Fibroblast of villous mesenchyme (primary cell): ENCODE measurements around the gene DUOX1. TPM values are rescaled to one million over a fixed set of nuclear protein-coding genes. Genes with fewer than 3 reads are reported as not detected.

Experiments used
- DNase-seq: peaks from one replicate; pipeline ENCODE4 v3.0.0-alpha.2; 2010; ENCODE audit warnings: low read depth
- H3K4me3 ChIP-seq: 2 replicates; pipeline ENCODE4 v1.5.1; 2011; ENCODE audit warnings: low read depth, mild to moderate bottlenecking, low read length
- total RNA-seq: library from RNA; depleted of rRNA; stranded (reverse); fragments of >200 nt; gene quantifications from 2 replicates; pipeline ENCODE4 v1.2.3, GENCODE V29; 2012
- TF ChIP-seq, protein P1 (sequence below): IDR thresholded peaks from 2 replicates; pipeline ENCODE4 v1.5.1; 2012; ENCODE audit warnings: low read depth, mild to moderate bottlenecking, low read length; ENCODE audit not compliant: insufficient read depth

DUOX1 gene
- total RNA-seq, 1 donor = not detected

DNA sequence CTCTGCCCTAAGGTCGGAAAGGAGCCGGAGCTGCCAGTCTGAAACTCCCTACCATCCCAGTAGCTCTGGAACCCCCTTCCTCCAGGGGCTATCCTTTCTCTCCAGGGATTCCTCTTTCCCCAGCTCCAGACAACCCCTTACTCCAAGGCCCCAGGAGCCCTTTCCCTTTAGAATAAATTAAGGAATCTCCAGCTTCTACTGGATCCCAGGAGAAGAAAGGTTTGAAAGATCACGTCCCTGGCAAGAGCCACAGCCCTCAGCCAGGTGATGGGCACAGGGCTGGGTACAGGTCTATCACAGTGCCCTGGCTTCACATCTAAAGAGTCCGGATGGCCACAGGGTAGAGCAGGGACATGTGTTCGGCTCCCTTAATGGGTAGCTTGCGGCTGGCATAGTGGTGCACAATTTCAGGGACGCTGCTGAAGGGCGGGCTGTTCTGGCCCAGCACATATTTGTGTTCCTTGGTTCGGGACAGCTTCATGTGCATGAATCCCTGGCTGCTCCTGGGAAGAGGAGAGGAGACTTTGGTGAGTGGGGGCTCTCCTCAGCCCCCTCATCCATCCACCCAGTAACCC lies 37.9 kb downstream of the DUOX1 start:
- TF ChIP-seq, protein P1, sequence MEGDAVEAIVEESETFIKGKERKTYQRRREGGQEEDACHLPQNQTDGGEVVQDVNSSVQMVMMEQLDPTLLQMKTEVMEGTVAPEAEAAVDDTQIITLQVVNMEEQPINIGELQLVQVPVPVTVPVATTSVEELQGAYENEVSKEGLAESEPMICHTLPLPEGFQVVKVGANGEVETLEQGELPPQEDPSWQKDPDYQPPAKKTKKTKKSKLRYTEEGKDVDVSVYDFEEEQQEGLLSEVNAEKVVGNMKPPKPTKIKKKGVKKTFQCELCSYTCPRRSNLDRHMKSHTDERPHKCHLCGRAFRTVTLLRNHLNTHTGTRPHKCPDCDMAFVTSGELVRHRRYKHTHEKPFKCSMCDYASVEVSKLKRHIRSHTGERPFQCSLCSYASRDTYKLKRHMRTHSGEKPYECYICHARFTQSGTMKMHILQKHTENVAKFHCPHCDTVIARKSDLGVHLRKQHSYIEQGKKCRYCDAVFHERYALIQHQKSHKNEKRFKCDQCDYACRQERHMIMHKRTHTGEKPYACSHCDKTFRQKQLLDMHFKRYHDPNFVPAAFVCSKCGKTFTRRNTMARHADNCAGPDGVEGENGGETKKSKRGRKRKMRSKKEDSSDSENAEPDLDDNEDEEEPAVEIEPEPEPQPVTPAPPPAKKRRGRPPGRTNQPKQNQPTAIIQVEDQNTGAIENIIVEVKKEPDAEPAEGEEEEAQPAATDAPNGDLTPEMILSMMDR = no peak
- DNase-seq = no peak
- peak overlapping the region; percentile 74 for H3K4me3 ChIP-seq

DNA sequence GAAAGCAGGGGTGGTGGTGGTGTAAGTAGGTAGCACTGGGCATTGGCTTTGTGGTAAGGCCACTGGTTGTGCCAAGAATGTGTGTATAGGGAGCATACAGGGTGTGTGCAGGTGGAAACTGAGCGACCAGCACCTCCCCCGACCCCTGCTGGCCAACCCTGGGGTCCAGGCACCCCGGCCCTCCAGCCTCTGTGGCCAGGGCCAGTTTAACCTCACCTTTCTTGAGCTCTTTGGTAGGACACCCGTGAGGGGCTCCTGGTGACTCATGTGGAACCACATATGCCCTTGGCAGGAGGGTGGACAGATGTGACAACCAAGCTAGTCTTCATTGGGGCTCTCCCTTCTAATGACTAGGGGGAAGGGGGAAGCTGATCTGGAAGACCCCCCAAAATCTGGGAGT lies 38.5 kb downstream of the DUOX1 start:
- no peak overlapping the region for H3K4me3 ChIP-seq
- no peak for DNase-seq
- TF ChIP-seq, protein P1 = no peak

DNA sequence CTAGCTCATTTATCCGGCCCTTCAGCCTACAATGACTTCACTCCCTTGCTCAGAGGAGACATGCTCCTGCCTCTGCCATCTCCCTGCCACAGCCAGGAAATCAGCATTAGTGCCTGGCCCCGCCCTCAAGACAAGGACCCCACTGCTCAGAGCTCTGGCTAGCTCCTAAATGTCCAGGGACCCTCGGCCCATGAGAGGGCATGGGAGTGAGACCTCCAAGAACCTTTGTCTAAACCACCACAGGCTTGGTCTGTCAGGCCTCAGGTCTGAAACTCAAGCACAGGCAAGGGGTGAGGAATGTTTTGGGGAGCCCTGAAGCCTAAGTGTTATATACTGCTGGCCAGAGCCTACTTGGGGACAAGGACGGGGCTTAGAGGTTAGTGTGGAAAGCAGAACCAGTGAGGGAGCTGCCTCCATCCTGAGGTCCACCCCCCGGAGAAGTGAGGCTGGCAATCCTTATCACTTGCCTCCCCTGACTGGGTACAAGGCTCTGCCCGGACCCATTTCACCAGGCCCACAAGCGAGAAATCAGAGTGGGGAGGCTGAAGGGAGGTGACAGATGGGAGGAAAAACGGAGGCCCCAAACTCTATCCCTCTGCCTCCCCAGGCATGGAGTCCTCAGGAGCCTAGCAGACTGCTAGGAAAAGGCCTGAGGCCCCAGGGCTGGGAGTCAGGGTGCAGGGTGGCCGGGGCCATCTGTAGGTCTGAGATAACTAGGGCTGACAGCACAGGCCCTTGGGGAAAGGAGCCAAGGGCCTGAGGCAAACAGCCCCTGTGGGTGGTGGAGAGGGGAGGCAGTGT lies 39.2 kb downstream of the DUOX1 start:
- TF ChIP-seq, protein P1 = no peak
- DNase-seq = no peak
- no peak overlapping the region for H3K4me3 ChIP-seq

DNA sequence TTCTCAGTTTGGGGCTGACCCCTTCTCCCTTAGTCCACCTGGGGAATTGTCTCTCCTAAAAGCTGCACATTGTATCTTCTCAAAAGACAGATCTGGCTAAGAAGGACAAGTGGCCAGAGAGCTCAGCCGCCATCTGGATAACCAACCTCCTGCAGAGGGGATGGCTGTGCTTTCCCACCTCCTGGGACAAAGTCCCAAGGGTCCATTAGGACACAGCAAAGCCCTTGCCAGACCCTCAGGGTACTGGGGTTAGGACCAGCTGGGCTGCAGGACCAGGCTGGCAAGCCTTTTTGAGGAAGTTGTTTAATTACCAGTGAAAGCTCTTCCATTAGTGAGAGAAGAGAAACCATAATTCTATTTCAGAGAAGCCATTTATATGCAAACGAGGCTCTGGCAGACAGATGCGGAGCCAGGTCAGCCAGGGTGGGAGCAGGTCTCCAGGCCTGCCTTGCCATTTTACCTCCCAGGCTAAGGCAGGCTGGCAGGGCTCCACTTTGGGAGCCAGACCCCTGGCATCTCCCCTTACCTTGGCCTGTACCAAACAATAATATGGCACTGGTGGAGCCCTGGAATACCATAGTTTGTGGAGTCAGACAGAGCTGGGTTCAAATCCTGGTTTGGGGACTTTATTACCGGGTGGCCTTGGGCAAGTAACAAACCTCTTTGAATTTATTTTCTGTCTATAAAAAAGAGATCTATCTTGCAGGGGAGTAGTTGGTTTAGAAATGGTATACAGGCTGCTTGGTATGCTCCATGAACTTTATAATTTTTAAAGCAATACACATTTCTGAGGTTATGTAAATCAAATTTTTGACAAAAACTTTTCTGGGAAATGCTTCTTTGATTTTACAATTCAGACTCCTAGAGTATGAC lies 40.0 kb downstream of the DUOX1 start:
- no peak for DNase-seq
- no peak overlapping the region for H3K4me3 ChIP-seq
- TF ChIP-seq, protein P1 = no peak

DNA sequence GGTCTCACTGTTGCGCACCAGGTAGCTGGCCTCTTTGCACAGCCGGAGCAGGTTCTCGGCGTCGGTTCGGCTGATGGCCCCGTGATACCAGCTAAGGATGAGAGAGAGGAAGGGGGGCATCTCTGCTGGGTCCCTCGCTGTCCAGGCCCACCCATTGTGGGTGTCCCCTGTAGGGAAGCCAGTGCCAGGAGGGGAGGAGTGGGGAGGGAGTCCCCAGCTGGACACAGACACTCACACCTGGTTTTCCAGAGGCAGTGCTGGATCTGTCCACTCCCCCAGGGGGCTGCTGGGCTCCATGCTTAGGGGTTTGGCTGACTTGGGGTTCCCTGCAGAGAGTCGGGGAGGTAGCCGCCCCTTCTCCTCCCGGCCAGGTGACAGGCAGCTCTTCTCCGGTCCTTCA lies 42.1 kb downstream of the DUOX1 start:
- TF ChIP-seq, protein P1 = no peak
- H3K4me3 ChIP-seq = no peak overlapping the region
- DNase-seq = no peak

DNA sequence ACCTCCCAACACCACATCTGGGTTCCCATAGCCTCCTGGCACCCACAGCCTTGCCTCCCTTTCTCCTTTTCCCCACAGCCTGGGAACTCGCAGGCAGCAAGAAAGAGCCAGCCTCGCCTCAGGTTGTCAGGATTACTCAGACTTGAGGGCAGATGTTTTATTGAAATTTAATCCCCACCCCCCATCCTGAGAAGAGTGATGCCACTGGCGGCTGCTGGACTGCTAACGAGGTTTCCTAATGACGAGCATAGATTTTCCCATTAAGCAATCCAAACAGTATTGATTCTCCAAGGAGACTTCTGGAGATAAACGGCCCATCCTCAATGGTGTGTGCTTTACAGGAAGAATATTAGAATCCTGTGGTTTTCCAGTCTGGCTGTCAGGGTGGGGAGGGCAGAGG lies 44.3 kb downstream of the DUOX1 start:
- TF ChIP-seq, protein P1 = no peak
- DNase-seq = no peak
- H3K4me3 ChIP-seq = no peak overlapping the region
